C4-2B (cell line): Measurements from ENCODE around the gene ZDHHC9.

Experiments used
- CTCF ChIP-seq: fragments of 450-650 bp; conservative IDR thresholded peaks from 2 replicates; pipeline ENCODE4 v1.5.1; 2017; ENCODE audit warnings: mild to moderate bottlenecking
- ZFX ChIP-seq: fragments of 450-650 bp; IDR thresholded peaks from 2 replicates; pipeline ENCODE4 v1.6.1; 2017

GRCh38 chrX:129808158-129808828, 35.4 kb downstream of the ZDHHC9 start:
- TF ChIP-seq CTCF (no peak), ZFX (no peak)
